A673 (cell line): ENCODE results near the gene ZNF398. TPM values are rescaled to one million over a fixed set of nuclear protein-coding genes. Genes with fewer than 3 reads are reported as not detected.

Source experiments
- Bru-seq: library from RNA; stranded (reverse); fragments of 400-500 nt; gene quantifications from one replicate; lab custom pipeline; 2021; lab: Mats Ljungman, UMichigan
- BruChase-seq, 2 experiments: library from RNA; stranded (reverse); fragments of 400-500 nt; gene quantifications; one replicate each; lab custom pipeline; 2021; lab: Mats Ljungman, UMichigan
- BruUV-seq: library from RNA; stranded (reverse); fragments of 400-500 nt; replicated peaks from 2 replicates; lab custom pipeline; 2021; lab: Mats Ljungman, UMichigan
- CTCF ChIA-PET: fragments of 300-600 bp; sonication (Branson Sonifier 250); formaldehyde crosslinking; loops from one replicate; lab custom pipeline; 2022; ENCODE audit warnings: antibody characterized with exemption; lab: Charles Lee
- POLR2A ChIA-PET: fragments of 300-600 bp; sonication (Branson Sonifier 250); formaldehyde crosslinking; loops from one replicate; lab custom pipeline; 2022; ENCODE audit warnings: antibody characterized with exemption; ENCODE audit not compliant: low non-redundant PET; lab: Charles Lee
- DNase-seq: peaks from one replicate; pipeline ENCODE4 v3.0.0-alpha.2; 2015; ENCODE audit warnings: low spot score
- H3K27ac ChIP-seq: fragments of 200-600 bp; sonication (generic); 2 replicates; pipeline ENCODE4 v1.5.1; 2016; ENCODE audit warnings: mixed run types, low read depth, mild to moderate bottlenecking, mixed read lengths, antibody characterized with exemption, low read length; ENCODE audit not compliant: poor library complexity, severe bottlenecking
- H3K27me3 ChIP-seq: fragments of 200-600 bp; sonication (generic); replicated peaks from 2 replicates; pipeline ENCODE4 v1.6.1; 2017; ENCODE audit warnings: mixed run types, low read depth, mild to moderate bottlenecking, mixed read lengths, antibody characterized with exemption, low read length; ENCODE audit not compliant: insufficient read depth, poor library complexity
- H3K36me3 ChIP-seq: fragments of 200-600 bp; sonication (generic); 2 replicates; pipeline ENCODE4 v1.6.1; 2016; ENCODE audit warnings: mixed run types, mild to moderate bottlenecking, mixed read lengths, antibody characterized with exemption, low read length; ENCODE audit not compliant: insufficient read depth, poor library complexity, severe bottlenecking
- H3K4me1 ChIP-seq: fragments of 200-600 bp; sonication (generic); 2 replicates; pipeline ENCODE4 v1.6.1; 2017; ENCODE audit warnings: mixed run types, mild to moderate bottlenecking, mixed read lengths, antibody characterized with exemption, low read length; ENCODE audit not compliant: insufficient read depth, poor library complexity, severe bottlenecking
- H3K4me3 ChIP-seq: fragments of 200-600 bp; sonication (generic); 2 replicates; pipeline ENCODE4 v1.5.1; 2016; ENCODE audit warnings: low read depth, mixed run types, mild to moderate bottlenecking, mixed read lengths, low read length; ENCODE audit not compliant: poor library complexity, severe bottlenecking
- H3K9me3 ChIP-seq: fragments of 200-600 bp; sonication (generic); 2 replicates; pipeline ENCODE4 v1.6.1; 2016; ENCODE audit warnings: mixed run types, low read depth, mild to moderate bottlenecking, mixed read lengths, antibody characterized with exemption, low read length; ENCODE audit not compliant: poor library complexity, severe bottlenecking
- CTCF ChIP-seq: fragments of 300-800, 200-600 bp; sonication (generic); conservative IDR thresholded peaks from 2 replicates; pipeline ENCODE4 v1.5.1; 2017; ENCODE audit warnings: low read depth, mild to moderate bottlenecking, antibody characterized with exemption, low read length, moderate library complexity, mixed read lengths
- EZH2 ChIP-seq: fragments of 200-600 bp; sonication (generic); IDR thresholded peaks from 2 replicates; pipeline ENCODE4 v1.6.1; 2017; ENCODE audit warnings: borderline replicate concordance, low read depth, mild to moderate bottlenecking, mixed read lengths, antibody characterized with exemption, low read length; ENCODE audit not compliant: poor library complexity, severe bottlenecking
- intact Hi-C: fragments of 100-400 bp; cut with micrococcal nuclease; formaldehyde crosslinking; loops from one replicate; pipeline ENCODE4 v1.10.0; 2022; ENCODE audit not compliant: unreplicated experiment
- long read RNA-seq: library from polyadenylated mRNA; stranded (forward); transcript quantifications from one replicate; pipeline ENCODE4 v2.0.0, GENCODE V29; 2022
- total RNA-seq: library from RNA; stranded (reverse); gene quantifications from 2 replicates; pipeline ENCODE4 v1.2.3, GENCODE V29; 2021

ZNF398 gene
- 22.3 and 23.3 TPM in 2 replicates for total RNA-seq
- Bru-seq, nascent RNA, result percentile 71 among the genes with signal in this experiment
- percentile 76 among the genes with signal in this experiment for BruChase-seq, experiment 1, labeled RNA remaining after a 2-hour chase
- BruChase-seq, experiment 2, labeled RNA remaining after a 6-hour chase, result percentile 74 among the genes with signal in this experiment
- long read RNA-seq, transcript ZNF398-202 (6 exons, 2,860 nt), result major isoform, 17 of 25 reads
- long read RNA-seq, partial matches to known transcripts, result 4 of 25 reads
- long read RNA-seq, other reads (novel, unspliced or antisense), result 4 of 25 reads

GRCh38 chr7:149147072-149147751, at the start of gene ZNF398:
Gene ZNF398 (plus strand): TSS chr7:149147453. CDS start chr7:149147743, 290 bp downstream.
- BruUV-seq, result no TSS peak
- Histone ChIP-seq H3K36me3 (peaks cover 3% of the 10 kb centered on the region), H3K9me3 (no peaks in the 10 kb centered on the region), H3K4me3 (peak within 1 kb of the TSS; percentile 77), H3K27me3 (no peaks in the 10 kb centered on the region), H3K27ac (peak within 1 kb of the TSS; percentile 82), H3K4me1 (no peaks in the 10 kb centered on the region)
- DNase-seq, result peak; percentile 91
- POLR2A ChIA-PET, result interaction anchor here (0.5 to 0.6 kb wide), 2 partner anchors 260 to 403 kb away, joined by 3 to 5 read pairs; no protein-coding TSS in a partner anchor
- intact Hi-C loops, result loop anchor here (1.0 kb wide), 1 partner anchor 21 kb away; the partner anchor contains the start of gene ZNF425
- no peak for TF ChIP-seq EZH2
- peak; percentile 68 for TF ChIP-seq CTCF
- CTCF ChIA-PET, result interaction anchor here (0.6 to 1.5 kb wide), 8 partner anchors 8 to 690 kb away, joined by 3 to 7 read pairs (median 5); partner anchors contain the start of genes ZNF282 and ZNF425

GRCh38 chr7:149099058-149099457, 48.2 kb upstream of the ZNF398 start:
- Histone ChIP-seq H3K27ac (no peak overlapping the region), H3K36me3 (no peaks in the 10 kb centered on the region), H3K27me3 (no peaks in the 10 kb centered on the region), H3K4me1 (no peaks in the 10 kb centered on the region), H3K9me3 (no peaks in the 10 kb centered on the region), H3K4me3 (no peak overlapping the region)
- TF ChIP-seq EZH2, result no peak
- TF ChIP-seq CTCF, result no peak
- DNase-seq, result no peak
- POLR2A ChIA-PET, result interaction anchor here (0.6 kb wide), 1 partner anchor 94 kb away, joined by 3 read pairs; no protein-coding TSS in a partner anchor
- BruUV-seq, result no TSS peak
- CTCF ChIA-PET, result no interaction called here
- intact Hi-C loops, result no loop called here

- ChIA-PET CTCF (no interaction called here), POLR2A (no interaction called here)
- H3K4me3 ChIP-seq, result no peak overlapping the region
- no peaks in the 10 kb centered on the region for H3K4me1 ChIP-seq
- intact Hi-C loops, result no loop called here
- H3K36me3 ChIP-seq, result no peaks in the 10 kb centered on the region
- no peaks in the 10 kb centered on the region for H3K27me3 ChIP-seq
- BruUV-seq, result no TSS peak
- no peak for DNase-seq
- no peak overlapping the region for H3K27ac ChIP-seq
- TF ChIP-seq CTCF (no peak), EZH2 (no peak)
- H3K9me3 ChIP-seq, result no peaks in the 10 kb centered on the region
Observed at GRCh38 chr7:149100821-149101220, 46.4 kb upstream of the ZNF398 start.
